Activated CD4-positive, alpha-beta T cell treated with anti-CD3 and anti-CD28 coated beads, Interleukin-2, amount 10 ng/mL, durations not matched to agents 24 days and 14 days (primary cell): Measurements from ENCODE around the gene CEP20. TPM values are rescaled to one million over a fixed set of nuclear protein-coding genes. Genes with fewer than 3 reads are reported as not detected.

Source experiments
- DNase-seq: peaks from one replicate; pipeline ENCODE4 v3.0.0; 2022
- H3K27ac Mint-ChIP-seq: one replicate; pipeline ENCODE4 v1.8.0; 2022; ENCODE audit warnings: mild to moderate bottlenecking, mixed read lengths
- H3K27me3 Mint-ChIP-seq: one replicate; pipeline ENCODE4 v1.8.0; 2022; ENCODE audit warnings: mixed read lengths
- H3K36me3 Mint-ChIP-seq: one replicate; pipeline ENCODE4 v1.8.0; 2022; ENCODE audit warnings: low read depth, mild to moderate bottlenecking, mixed read lengths
- H3K4me1 Mint-ChIP-seq: one replicate; pipeline ENCODE4 v1.8.0; 2021; ENCODE audit warnings: mixed read lengths
- H3K4me3 Mint-ChIP-seq: one replicate; pipeline ENCODE4 v1.8.0; 2022; ENCODE audit warnings: mild to moderate bottlenecking, moderate library complexity, mixed read lengths
- H3K9me3 Mint-ChIP-seq: one replicate; pipeline ENCODE4 v1.8.0; 2021; ENCODE audit warnings: mixed read lengths
- intact Hi-C: fragments of 100-400 bp; cut with micrococcal nuclease; formaldehyde crosslinking; loops from one replicate; pipeline ENCODE4 v1.15.1; 2023
- total RNA-seq: library from RNA; stranded (reverse); gene quantifications from 2 replicates; pipeline ENCODE4 v1.2.3, GENCODE V29; 2022

Gene CEP20
- total RNA-seq, 1 donor from 2014 or later: 39.2 TPM

- H3K27me3 Mint-ChIP-seq: no peaks in the 10 kb centered on the region
- DNase-seq: no peak
- no peaks in the 10 kb centered on the region for H3K9me3 Mint-ChIP-seq
- peak overlapping the region; percentile 66 for H3K27ac Mint-ChIP-seq
- intact Hi-C loops: no loop called here
- peaks cover 31% of the 10 kb centered on the region for H3K4me1 Mint-ChIP-seq
- H3K36me3 Mint-ChIP-seq: peaks cover 25% of the 10 kb centered on the region
- H3K4me3 Mint-ChIP-seq: peak overlapping the region; percentile 29
These were observed 2.3 kb downstream of the CEP20 start for GRCh38 chr16:15886078-15886477.

DNA sequence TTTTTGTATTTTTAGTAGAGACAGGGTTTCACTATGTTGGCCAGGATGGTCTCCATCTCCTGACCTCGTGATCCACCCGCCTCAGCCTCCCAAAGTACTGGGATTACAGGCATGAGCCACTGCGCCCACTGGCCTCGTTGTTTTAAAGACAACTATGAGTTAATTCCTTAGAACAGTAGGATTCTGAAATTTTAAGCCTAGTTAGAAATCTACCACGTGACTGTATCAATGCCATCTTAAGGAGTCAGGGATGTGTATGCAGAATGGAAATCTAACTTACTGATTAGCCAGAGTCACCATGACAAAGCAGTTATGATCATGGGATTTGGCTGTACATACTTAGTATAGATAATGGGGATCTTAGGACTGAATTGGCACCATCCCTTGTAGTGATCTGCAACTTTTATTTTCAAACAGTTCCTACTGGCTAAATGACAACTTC is 2.8 kb downstream of the CEP20 start:
- H3K4me1 Mint-ChIP-seq: peaks cover 31% of the 10 kb centered on the region

DNA sequence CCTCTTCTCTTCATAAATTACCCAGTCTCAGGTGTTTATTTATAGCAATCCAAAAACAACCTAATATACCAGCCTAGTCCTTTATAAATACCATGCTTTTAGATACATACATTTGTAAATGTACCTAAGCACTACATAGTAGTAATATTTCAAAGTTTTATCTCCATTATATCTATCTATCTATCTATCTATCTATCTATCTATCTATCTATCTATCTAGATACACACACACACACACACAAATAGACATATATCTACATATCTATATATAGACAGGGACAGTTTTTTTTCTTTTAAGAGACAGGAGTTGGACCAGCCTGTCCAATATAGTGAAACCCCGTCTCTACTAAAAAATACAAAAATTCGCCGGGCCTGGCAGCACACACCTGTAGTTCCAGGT is 5.8 kb downstream of the CEP20 start:
- peaks cover 26% of the 10 kb centered on the region for H3K4me1 Mint-ChIP-seq
- no peak for DNase-seq
- peaks cover 37% of the 10 kb centered on the region for H3K36me3 Mint-ChIP-seq
- H3K27ac Mint-ChIP-seq: no peak overlapping the region
- intact Hi-C loops: no loop called here
- H3K9me3 Mint-ChIP-seq: no peaks in the 10 kb centered on the region
- no peaks in the 10 kb centered on the region for H3K27me3 Mint-ChIP-seq
- H3K4me3 Mint-ChIP-seq: no peak overlapping the region

More for the DNA sequence above, 2.8 kb downstream of the CEP20 start:
- DNase-seq: no peak
- no peak overlapping the region for H3K27ac Mint-ChIP-seq
- no peaks in the 10 kb centered on the region for H3K27me3 Mint-ChIP-seq
- intact Hi-C loops: no loop called here
- peaks cover 25% of the 10 kb centered on the region for H3K36me3 Mint-ChIP-seq
- H3K9me3 Mint-ChIP-seq: no peaks in the 10 kb centered on the region
- no peak overlapping the region for H3K4me3 Mint-ChIP-seq

- H3K4me1 Mint-ChIP-seq: peaks cover 21% of the 10 kb centered on the region
- H3K27me3 Mint-ChIP-seq: no peaks in the 10 kb centered on the region
- intact Hi-C loops: no loop called here
- H3K4me3 Mint-ChIP-seq: no peak overlapping the region
- DNase-seq: no peak
- H3K27ac Mint-ChIP-seq: no peak overlapping the region
- H3K36me3 Mint-ChIP-seq: peaks cover 44% of the 10 kb centered on the region
- H3K9me3 Mint-ChIP-seq: no peaks in the 10 kb centered on the region
These were observed 6.5 kb downstream of the CEP20 start for GRCh38 chr16:15881794-15882379.

GRCh38 chr16:15880434-15881308 is 7.7 kb downstream of the CEP20 start:
- Mint-ChIP-seq H3K27me3 (no peaks in the 10 kb centered on the region), H3K4me3 (no peak overlapping the region), H3K27ac (no peak overlapping the region), H3K36me3 (peaks cover 42% of the 10 kb centered on the region), H3K9me3 (no peaks in the 10 kb centered on the region), H3K4me1 (peaks cover 12% of the 10 kb centered on the region)
- DNase-seq: no peak
- intact Hi-C loops: no loop called here

DNA sequence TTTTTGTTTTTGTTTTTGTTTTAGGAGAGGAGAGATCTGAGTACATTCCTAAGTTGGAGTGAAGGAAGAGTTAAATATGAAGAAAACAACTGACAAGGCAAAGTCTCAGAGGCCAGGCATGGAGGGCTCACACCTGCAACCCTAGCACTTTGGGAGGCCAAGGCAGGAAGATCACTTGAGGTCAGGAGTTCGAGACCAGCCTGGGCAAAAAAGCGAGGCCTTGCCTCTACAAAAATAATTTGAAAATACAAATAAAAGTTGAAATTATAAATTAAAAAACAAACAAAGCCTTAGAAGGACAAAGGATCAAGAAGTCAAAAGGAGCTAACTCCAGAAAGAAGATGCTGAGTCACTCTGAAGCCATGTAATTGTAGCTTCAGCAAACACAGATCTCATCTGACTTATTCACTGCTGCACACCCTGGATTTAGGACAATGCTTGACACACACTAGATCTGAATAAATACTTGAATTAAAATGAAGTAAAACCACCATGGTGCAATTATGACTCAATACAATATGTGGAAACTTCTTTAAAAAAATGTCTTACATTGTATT is 9.1 kb downstream of the CEP20 start:
- Mint-ChIP-seq H3K27me3 (no peaks in the 10 kb centered on the region), H3K9me3 (no peaks in the 10 kb centered on the region)

GRCh38 chr16:15876503-15876902 is 11.9 kb downstream of the CEP20 start:
- no peak overlapping the region for H3K27ac Mint-ChIP-seq
- H3K9me3 Mint-ChIP-seq: no peaks in the 10 kb centered on the region
- no peak overlapping the region for H3K4me3 Mint-ChIP-seq
- DNase-seq: no peak
- H3K27me3 Mint-ChIP-seq: no peaks in the 10 kb centered on the region
- peaks cover 41% of the 10 kb centered on the region for H3K36me3 Mint-ChIP-seq
- H3K4me1 Mint-ChIP-seq: peaks cover 11% of the 10 kb centered on the region
- intact Hi-C loops: no loop called here

More for the DNA sequence above, 9.1 kb downstream of the CEP20 start:
- intact Hi-C loops: no loop called here
- DNase-seq: no peak
- H3K36me3 Mint-ChIP-seq: peaks cover 45% of the 10 kb centered on the region
- H3K4me3 Mint-ChIP-seq: no peak overlapping the region
- H3K27ac Mint-ChIP-seq: peak overlapping the region; percentile 79
- H3K4me1 Mint-ChIP-seq: peaks cover 11% of the 10 kb centered on the region

DNA sequence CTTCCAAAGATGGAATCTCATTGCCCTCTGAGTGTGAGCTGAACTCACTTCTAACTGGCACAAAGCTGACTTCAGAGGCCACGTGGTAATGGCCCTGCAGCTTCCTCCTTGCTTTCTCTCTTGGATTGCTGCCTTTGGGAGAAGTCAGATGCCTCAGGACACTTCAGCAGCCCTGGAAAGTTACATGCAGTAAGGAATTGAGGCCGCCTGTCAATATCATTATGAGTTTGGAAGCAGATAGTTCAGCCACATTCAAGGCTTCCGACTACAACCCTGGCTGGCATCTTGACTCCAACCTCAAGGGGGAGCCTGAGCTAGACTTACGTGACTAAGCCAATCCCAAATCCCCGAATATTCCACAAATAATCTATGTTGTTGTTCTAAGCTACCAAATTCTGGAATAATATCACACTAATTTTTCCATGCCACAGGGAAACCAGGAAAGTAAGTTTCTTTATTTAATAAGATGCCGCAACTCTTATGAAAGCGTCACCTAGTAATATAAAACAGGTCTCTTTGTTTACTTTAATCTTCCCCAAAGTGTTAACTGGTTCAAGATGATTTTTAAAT is 13.6 kb downstream of the CEP20 start:
- peaks cover 11% of the 10 kb centered on the region for H3K4me1 Mint-ChIP-seq
- peak; percentile 68 for DNase-seq

DNA sequence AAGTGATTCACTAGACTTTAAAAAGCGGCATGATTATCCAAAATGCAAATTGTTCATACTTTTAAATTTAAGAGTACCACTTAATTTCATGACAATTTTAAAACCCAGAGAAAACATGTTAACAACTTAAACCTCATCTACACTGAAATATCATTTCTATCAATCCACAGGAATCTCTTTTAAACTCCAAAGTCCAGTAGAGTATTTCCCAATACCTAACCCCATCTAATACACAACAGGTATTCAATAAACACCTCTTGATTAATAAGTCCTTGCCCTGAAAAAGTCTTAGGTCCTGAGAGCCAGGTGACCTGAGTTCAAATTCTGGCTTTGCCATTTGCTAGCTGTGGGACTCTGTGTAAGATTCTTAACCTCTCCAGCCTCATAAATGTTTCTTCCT is 14.7 kb downstream of the CEP20 start:
- intact Hi-C loops: no loop called here
- Mint-ChIP-seq H3K4me1 (peaks cover 4% of the 10 kb centered on the region), H3K36me3 (peaks cover 40% of the 10 kb centered on the region), H3K27ac (no peak overlapping the region), H3K9me3 (no peaks in the 10 kb centered on the region), H3K27me3 (no peaks in the 10 kb centered on the region), H3K4me3 (no peak overlapping the region)
- no peak for DNase-seq

More for the DNA sequence above, 13.6 kb downstream of the CEP20 start:
- H3K9me3 Mint-ChIP-seq: no peaks in the 10 kb centered on the region
- intact Hi-C loops: loop anchor here (1.0 kb wide), 1 partner anchor 252 kb away; no protein-coding TSS in a partner anchor
- no peak overlapping the region for H3K27ac Mint-ChIP-seq
- peaks cover 42% of the 10 kb centered on the region for H3K36me3 Mint-ChIP-seq
- no peaks in the 10 kb centered on the region for H3K27me3 Mint-ChIP-seq
- H3K4me3 Mint-ChIP-seq: no peak overlapping the region

- no peak for DNase-seq
- no peaks in the 10 kb centered on the region for H3K9me3 Mint-ChIP-seq
- H3K36me3 Mint-ChIP-seq: peaks cover 40% of the 10 kb centered on the region
- no peak overlapping the region for H3K27ac Mint-ChIP-seq
- H3K4me3 Mint-ChIP-seq: no peak overlapping the region
- no peaks in the 10 kb centered on the region for H3K27me3 Mint-ChIP-seq
- intact Hi-C loops: no loop called here
- peaks cover 4% of the 10 kb centered on the region for H3K4me1 Mint-ChIP-seq
These were observed 15.1 kb downstream of the CEP20 start for GRCh38 chr16:15873301-15873700.

DNA sequence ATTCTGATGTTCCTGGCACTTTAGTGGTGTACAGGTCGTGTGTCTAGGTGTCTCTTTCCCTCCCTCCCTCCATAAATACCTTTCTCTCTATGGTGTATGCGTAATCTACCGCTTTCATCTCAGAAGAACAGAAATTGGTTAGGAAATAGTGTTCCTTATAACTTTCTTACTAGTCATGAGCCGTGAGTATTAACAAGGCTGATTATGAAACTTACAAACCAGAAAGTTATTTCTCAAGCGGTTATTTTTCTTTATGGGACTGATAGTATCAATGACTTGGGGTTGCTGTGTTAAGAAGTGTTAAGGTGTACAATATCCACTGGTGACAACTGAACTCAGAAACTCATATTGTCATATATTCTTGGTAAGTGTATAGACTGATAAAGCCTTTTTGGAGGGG is 18.4 kb downstream of the CEP20 start:
- Mint-ChIP-seq H3K27ac (no peak overlapping the region), H3K9me3 (no peaks in the 10 kb centered on the region), H3K4me1 (peaks cover 4% of the 10 kb centered on the region), H3K27me3 (no peaks in the 10 kb centered on the region), H3K36me3 (peaks cover 42% of the 10 kb centered on the region), H3K4me3 (no peak overlapping the region)
- DNase-seq: no peak
- intact Hi-C loops: no loop called here

DNA sequence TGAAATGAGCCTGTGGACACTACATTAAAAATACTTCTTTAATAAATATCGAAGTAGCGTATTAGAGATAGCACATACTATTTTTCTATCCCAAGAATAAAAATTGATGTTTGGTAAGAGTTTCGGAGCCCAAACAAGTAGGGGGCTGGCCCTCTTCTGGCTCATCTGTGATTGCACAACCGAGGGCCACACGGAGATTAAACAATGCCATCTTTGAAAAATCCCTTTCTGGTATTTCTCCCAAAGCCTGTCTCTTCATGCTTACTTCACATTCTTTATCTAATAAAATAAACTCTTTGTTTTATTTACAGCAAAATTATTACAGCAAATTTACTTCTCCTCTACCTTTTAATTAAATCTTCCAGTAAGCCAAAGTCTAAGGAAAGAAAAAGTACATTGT is 22.0 kb downstream of the CEP20 start:
- intact Hi-C loops: no loop called here
- H3K9me3 Mint-ChIP-seq: no peaks in the 10 kb centered on the region
- no peaks in the 10 kb centered on the region for H3K4me1 Mint-ChIP-seq
- H3K4me3 Mint-ChIP-seq: no peak overlapping the region
- H3K27ac Mint-ChIP-seq: no peak overlapping the region
- peaks cover 29% of the 10 kb centered on the region for H3K36me3 Mint-ChIP-seq
- DNase-seq: no peak
- H3K27me3 Mint-ChIP-seq: peaks cover 2% of the 10 kb centered on the region

DNA sequence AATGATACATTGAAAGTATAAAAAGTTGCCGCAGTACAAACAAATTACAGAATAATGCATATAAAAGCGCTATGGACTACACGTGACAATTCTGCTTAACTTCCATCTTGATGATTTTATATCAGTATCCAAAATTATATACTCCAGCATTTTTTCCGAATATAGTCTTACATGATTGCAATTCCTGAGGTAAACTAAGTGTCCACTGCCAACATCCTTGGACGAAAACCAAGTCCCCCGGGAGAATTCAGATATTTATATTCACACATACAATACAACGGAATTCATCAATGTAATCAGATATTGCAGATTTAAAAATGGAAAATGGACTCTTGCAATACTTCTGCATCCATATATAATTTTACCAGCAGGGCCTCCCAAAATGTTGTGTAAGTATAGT is 22.7 kb downstream of the CEP20 start:
- DNase-seq: no peak
- Mint-ChIP-seq H3K27ac (no peak overlapping the region), H3K4me3 (no peak overlapping the region), H3K27me3 (peaks cover 4% of the 10 kb centered on the region), H3K4me1 (no peaks in the 10 kb centered on the region), H3K9me3 (no peaks in the 10 kb centered on the region), H3K36me3 (peaks cover 29% of the 10 kb centered on the region)
- intact Hi-C loops: no loop called here

- Mint-ChIP-seq H3K4me3 (no peak overlapping the region), H3K27ac (no peak overlapping the region), H3K9me3 (no peaks in the 10 kb centered on the region), H3K4me1 (no peaks in the 10 kb centered on the region), H3K27me3 (peaks cover 4% of the 10 kb centered on the region), H3K36me3 (peaks cover 26% of the 10 kb centered on the region)
- no peak for DNase-seq
- intact Hi-C loops: no loop called here
These were observed 23.5 kb downstream of the CEP20 start for GRCh38 chr16:15864939-15865338.
